Activated T-helper 1 cell treated with anti-CD3 and anti-CD28 coated beads, Interleukin-12 subunit alpha, Interleukin-12 subunit beta, Interleukin-2, Interleukin-4 antibody, amounts not matched to agents 30 ng/mL and 10 ng/mL and 1 ng/mL, durations not matched to agents 14 hours and 24 hours and 36 hours (primary cell): Measurements from ENCODE around the gene C21orf58. TPM values are rescaled to one million over a fixed set of nuclear protein-coding genes. Genes with fewer than 3 reads are reported as not detected.

ENCODE experiments used
- DNase-seq: peaks from one replicate; pipeline ENCODE4 v3.0.0; 2021; ENCODE audit warnings: low spot score
- H3K27ac Mint-ChIP-seq: one replicate; pipeline ENCODE4 v1.8.0; 2021; ENCODE audit warnings: mild to moderate bottlenecking, mixed read lengths
- H3K27me3 Mint-ChIP-seq: one replicate; pipeline ENCODE4 v1.8.0; 2022; ENCODE audit warnings: mild to moderate bottlenecking, moderate library complexity, mixed read lengths; ENCODE audit not compliant: insufficient read depth
- H3K36me3 Mint-ChIP-seq: one replicate; pipeline ENCODE4 v1.8.0; 2021; ENCODE audit warnings: low read depth, mixed read lengths
- H3K4me1 Mint-ChIP-seq: one replicate; pipeline ENCODE4 v1.8.0; 2021; ENCODE audit warnings: low read depth, mixed read lengths
- H3K4me3 Mint-ChIP-seq: one replicate; pipeline ENCODE4 v1.8.0; 2021; ENCODE audit warnings: mild to moderate bottlenecking, moderate library complexity, mixed read lengths
- H3K9me3 Mint-ChIP-seq: one replicate; pipeline ENCODE4 v1.8.0; 2021; ENCODE audit warnings: mixed read lengths
- intact Hi-C: fragments of 100-400 bp; cut with micrococcal nuclease; formaldehyde crosslinking; loops from one replicate; pipeline ENCODE4 v1.15.1; 2024
- total RNA-seq: library from RNA; stranded (reverse); gene quantifications from 2 replicates; pipeline ENCODE4 v1.2.3, GENCODE V29; 2022

C21orf58 gene
- total RNA-seq, 1 donor from 2014 or later: 26.9 TPM

DNA sequence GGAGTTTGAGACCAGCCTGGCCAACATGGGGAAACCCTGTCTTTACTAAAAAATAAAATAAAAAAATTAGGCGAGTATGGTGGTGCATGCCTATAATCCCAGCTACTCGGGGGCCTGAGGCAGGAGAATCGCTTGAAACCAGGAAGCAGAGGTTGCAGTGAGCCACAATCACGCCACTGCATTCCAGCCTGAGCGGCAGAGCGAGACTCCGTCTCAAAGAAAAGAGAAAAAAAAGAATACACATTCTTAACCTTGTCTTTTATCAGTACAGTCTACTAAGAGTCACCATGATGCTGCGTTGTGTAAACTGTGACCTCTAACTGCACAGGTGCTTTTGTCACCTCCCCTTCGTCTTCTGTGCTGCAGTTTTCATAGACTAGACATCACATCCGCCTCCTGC lies 37.5 kb upstream of the C21orf58 start:
- H3K4me1 Mint-ChIP-seq: no peaks in the 10 kb centered on the region
- no peak overlapping the region for H3K4me3 Mint-ChIP-seq
- no peaks in the 10 kb centered on the region for H3K27me3 Mint-ChIP-seq
- DNase-seq: no peak
- intact Hi-C loops: no loop called here
- H3K36me3 Mint-ChIP-seq: peaks cover 31% of the 10 kb centered on the region
- no peaks in the 10 kb centered on the region for H3K9me3 Mint-ChIP-seq
- no peak overlapping the region for H3K27ac Mint-ChIP-seq

DNA sequence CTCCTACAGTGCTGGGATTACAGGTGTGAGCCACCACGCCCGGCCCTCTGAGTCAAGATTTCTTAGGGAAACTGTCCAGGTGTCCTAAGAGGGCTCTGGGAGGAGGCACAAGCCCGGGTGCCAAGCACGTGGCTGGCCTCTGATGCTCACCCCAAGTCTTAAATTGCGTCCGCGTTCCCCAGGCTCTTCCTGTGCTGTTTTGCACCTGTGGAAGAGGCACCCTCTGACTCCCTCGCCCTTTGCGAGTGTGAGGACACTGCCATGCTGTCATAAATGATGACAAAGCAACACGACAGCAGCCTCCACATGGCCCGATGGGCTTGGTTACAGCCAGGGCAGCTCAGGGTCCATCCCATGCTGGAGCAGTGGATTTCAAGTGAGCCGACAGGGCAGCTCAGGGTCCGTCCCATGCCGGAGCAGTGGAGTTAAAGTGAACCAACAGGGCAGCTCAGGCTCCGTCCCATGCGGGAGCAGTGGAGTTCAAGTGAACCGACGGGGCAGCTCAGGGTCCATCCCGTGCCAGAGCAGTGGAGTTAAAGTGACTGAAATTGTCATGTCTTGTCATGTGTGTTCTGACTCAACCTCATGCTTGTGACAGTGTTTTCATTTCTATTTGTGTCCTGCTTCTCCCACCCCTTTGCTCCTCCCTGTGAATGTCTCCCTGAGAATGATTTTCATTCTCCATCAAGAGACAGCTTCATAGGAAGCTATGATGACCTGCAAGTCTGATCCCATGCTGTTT lies 34.2 kb upstream of the C21orf58 start:
- intact Hi-C loops: no loop called here
- Mint-ChIP-seq H3K27me3 (no peaks in the 10 kb centered on the region), H3K4me3 (no peak overlapping the region), H3K27ac (no peak overlapping the region), H3K36me3 (peaks cover 23% of the 10 kb centered on the region), H3K4me1 (no peaks in the 10 kb centered on the region), H3K9me3 (no peaks in the 10 kb centered on the region)
- no peak for DNase-seq

DNA sequence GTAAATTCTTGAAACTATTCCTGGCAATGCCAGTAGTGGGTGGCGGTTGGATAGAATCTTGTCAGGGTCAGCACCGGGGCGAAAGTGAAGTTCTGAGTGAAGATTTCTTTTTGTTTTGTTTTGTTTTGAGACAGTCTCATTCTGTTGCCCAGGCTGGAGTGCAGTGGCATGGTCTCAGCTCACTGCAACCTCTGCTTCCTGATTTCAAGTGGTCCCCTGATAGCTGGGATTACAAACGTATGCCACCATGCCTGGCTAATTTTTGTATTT lies 33.6 kb upstream of the C21orf58 start:
- Mint-ChIP-seq H3K27ac (no peak overlapping the region), H3K4me3 (no peak overlapping the region), H3K36me3 (peaks cover 23% of the 10 kb centered on the region), H3K27me3 (no peaks in the 10 kb centered on the region), H3K9me3 (no peaks in the 10 kb centered on the region), H3K4me1 (no peaks in the 10 kb centered on the region)
- intact Hi-C loops: no loop called here
- DNase-seq: no peak

DNA sequence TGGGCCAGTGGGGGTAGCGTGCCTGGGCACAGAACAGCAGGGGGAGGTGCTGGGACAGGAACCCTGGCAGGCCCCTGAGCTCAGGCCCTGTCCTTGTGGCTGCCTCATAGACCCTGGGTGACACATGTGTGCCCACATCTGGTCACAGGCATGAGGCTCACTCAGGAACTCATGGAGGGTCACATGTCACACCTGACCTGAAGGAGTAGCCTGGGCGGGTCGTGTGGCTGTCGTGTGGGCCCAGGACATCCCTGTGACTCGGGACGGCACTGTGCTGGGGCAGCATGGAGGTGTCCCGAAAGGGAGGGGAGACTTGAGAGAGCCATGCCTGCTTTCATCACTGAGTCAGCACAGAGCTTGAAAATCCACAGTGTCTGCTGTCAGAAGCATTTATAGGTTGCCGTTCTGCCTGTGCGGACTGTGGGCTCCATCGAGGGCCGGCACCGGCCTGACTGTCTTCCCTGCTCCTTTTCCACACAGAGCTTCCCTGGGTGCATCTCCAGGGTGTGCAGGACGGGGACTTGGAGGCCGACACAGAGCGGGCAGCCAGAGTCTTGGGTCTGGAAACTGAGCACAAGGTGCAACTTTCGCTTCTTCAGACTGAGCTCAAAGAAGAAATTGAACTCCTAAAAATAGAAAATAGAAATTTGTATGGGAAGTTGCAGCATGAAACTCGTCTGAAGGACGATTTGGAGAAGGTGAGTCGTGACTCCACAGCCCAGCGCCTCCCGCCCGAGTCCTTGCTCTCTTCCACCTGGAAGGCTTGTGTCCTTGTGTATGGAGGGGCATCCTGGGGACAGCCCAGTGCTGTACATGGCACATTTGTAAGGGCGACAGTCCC lies 33.0 kb upstream of the C21orf58 start:
- Mint-ChIP-seq H3K4me1 (no peaks in the 10 kb centered on the region), H3K4me3 (no peak overlapping the region), H3K27ac (no peak overlapping the region), H3K27me3 (no peaks in the 10 kb centered on the region), H3K9me3 (no peaks in the 10 kb centered on the region), H3K36me3 (peaks cover 21% of the 10 kb centered on the region)
- intact Hi-C loops: no loop called here
- DNase-seq: no peak

DNA sequence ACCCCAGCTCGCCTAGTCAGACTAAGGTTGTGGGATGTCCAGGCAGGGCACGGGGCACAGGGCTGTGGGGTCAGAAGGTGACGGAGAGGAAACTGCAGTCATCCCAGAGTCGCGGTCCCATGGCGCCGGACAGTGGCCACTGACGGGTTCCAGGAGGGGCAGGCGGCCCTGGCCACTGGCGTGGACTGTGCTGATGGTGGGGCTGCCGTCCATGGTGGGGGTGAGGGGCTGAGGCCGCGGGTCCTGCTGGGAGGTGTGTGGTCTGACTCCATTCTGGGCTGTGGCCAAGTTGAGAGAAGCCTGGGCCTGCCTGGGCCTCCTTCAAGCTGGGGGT lies 32.3 kb upstream of the C21orf58 start:
- no peak overlapping the region for H3K4me3 Mint-ChIP-seq
- intact Hi-C loops: no loop called here
- H3K27me3 Mint-ChIP-seq: no peaks in the 10 kb centered on the region
- no peak for DNase-seq
- no peak overlapping the region for H3K27ac Mint-ChIP-seq
- H3K4me1 Mint-ChIP-seq: no peaks in the 10 kb centered on the region
- no peaks in the 10 kb centered on the region for H3K9me3 Mint-ChIP-seq
- H3K36me3 Mint-ChIP-seq: peaks cover 22% of the 10 kb centered on the region

DNA sequence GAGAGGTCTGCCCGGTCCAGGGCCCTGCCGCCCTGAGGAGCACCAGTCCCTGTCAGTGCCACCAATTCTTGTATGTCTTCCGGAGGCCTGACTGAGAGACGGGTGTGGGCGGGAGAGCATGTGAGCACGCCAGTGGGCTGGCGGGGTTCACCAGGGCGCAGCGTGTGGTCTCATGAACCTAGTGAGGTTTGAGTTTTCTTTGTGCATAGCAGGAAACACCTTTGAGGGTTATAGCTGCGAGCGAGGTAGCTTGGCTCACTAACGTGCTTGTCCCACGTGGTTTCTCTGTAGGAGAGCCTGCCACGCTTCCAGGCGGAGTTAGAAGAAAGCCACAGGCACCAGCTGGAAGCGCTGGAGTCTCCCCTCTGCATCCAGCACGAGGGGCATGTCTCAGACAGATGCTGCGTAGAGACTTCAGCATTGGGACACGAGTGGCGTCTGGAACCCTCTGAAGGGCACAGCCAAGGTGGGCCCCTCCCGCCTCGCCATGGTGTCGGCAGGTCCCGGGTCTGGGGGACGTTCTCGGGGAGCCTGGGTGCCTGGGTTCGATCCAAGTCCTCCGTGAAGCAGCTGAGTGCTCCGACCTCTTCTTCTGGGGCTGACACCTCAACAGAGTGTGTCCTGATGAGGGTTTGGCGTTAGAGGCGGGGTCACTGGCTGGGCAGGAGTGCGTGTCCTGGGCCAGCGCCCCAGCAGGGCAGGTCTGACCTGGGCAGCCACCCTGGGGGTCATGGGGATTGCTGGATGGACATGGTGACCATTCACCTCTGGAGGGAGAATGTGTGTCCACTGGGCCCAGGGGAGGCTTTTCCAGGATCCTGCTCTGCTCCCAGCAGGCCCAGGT lies 31.7 kb upstream of the C21orf58 start:
- Mint-ChIP-seq H3K4me1 (no peaks in the 10 kb centered on the region), H3K4me3 (no peak overlapping the region), H3K9me3 (no peaks in the 10 kb centered on the region), H3K36me3 (peaks cover 21% of the 10 kb centered on the region), H3K27me3 (no peaks in the 10 kb centered on the region), H3K27ac (no peak overlapping the region)
- no peak for DNase-seq
- intact Hi-C loops: no loop called here

DNA sequence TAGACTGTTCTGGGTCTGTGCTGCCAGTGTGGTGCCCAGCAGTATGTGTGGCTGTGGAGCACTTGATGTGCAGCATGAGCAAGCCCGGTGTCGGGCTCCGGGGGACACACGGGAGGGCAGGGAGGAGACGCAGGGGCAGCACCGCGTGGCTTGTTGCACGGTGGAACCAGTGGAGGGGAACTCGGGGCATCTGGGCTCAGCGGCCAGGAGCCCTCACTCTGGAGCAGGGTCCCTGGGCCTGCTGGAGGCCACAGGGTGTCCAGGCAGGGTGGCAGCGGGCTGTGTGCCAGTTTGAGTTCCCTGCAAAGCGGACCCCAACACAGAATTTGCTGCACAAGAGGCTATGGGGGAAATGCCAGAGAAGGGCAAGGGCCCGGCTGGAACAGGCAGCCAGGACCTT lies 30.8 kb upstream of the C21orf58 start:
- Mint-ChIP-seq H3K4me3 (no peak overlapping the region), H3K4me1 (no peaks in the 10 kb centered on the region), H3K36me3 (peaks cover 23% of the 10 kb centered on the region), H3K27me3 (no peaks in the 10 kb centered on the region), H3K9me3 (no peaks in the 10 kb centered on the region), H3K27ac (no peak overlapping the region)
- no peak for DNase-seq
- intact Hi-C loops: no loop called here

DNA sequence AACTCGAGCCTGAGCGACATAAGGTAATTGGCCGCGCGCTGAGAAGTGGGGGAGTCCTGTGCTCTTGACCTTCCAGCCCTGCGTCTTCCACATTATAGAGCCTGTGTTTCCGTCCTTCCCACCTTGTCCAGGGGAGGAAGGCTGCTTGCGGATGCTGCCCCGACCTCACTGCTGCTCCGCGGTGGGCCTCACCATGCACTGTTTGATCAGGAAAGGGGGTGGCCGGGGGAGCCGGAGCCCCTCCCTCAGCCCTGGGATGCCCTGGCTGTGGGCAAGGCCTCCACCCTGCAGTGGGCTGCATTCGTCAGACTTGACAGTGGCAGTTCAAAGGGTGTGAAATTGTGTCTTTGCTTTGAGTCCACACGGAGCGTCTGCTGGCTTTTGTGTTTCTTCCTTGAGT lies 30.4 kb upstream of the C21orf58 start:
- Mint-ChIP-seq H3K9me3 (no peaks in the 10 kb centered on the region), H3K4me3 (no peak overlapping the region), H3K4me1 (no peaks in the 10 kb centered on the region), H3K27me3 (no peaks in the 10 kb centered on the region), H3K27ac (no peak overlapping the region), H3K36me3 (peaks cover 27% of the 10 kb centered on the region)
- DNase-seq: no peak
- intact Hi-C loops: no loop called here

DNA sequence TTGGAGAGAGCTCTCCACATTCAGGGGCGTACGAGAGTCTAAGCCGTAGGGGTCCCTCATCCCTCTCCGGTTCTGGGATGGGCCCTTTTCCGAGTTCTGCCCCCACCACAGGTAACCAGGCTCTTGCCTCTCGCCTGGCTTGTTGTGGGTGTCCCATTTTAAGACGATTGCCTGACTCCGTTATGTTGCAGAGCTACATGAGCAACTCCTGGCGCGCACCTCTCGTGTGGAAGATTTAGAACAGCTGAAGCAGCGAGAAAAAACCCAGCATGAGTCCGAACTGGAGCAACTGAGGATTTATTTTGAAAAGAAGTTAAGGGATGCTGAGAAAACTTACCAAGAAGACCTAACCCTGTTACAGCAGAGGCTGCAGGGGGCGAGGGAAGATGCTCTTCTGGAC lies 29.2 kb upstream of the C21orf58 start:
- Mint-ChIP-seq H3K4me1 (no peaks in the 10 kb centered on the region), H3K27ac (no peak overlapping the region), H3K27me3 (no peaks in the 10 kb centered on the region), H3K4me3 (no peak overlapping the region), H3K36me3 (peaks cover 28% of the 10 kb centered on the region), H3K9me3 (no peaks in the 10 kb centered on the region)
- intact Hi-C loops: no loop called here
- DNase-seq: no peak

DNA sequence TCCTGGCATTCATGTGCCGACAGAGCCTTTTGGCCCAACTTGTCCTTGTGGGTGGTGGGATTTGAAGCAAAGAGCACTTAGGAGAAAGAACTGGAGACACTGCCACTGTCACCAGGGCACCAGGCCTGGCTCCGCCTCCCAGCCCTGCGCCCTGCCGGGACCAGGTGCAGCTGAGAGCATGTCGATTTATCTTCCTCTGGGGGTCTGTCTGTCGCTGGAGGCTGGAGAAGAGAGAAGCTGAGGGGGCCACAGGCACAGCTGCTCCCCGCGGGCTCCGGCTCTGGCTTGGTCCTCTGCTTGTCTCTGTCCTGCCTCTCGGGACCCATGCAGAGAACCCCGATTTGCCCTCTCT lies 28.5 kb upstream of the C21orf58 start:
- Mint-ChIP-seq H3K27me3 (no peaks in the 10 kb centered on the region), H3K9me3 (no peaks in the 10 kb centered on the region)

DNA sequence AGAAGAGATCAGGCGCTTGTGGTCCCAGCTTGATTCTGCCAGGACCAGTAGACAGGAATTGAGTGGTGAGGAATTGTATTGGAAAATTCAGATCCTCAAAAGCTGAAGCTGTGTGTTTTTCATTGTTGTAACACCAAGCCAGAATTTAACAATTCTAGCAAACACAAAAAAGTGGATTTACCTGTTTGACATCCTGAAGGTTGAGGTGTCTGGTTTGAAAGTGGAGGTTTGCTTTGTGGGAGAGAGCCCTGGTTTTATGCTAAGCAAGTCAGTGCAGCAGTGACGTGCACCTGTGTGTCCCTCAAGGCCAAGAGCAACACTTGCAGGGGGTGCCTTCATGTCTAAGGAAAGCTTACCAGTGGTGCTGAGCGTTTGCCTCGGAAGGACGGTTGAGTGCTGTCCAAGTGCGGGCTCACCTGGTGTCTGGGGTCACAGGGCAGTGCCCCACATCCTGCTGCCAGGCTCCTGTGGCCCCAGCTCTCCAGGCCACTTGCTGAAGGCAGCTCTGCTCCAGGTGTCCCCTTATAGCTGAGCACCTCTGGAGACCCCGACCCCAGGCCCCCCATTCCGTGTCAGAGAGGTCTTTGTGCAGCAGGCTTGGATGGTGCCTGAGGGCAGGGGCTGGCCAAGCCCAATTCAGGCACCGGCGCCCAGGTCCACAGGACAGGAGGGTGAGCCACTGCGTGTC lies 27.9 kb upstream of the C21orf58 start:
- Mint-ChIP-seq H3K4me3 (no peak overlapping the region), H3K9me3 (no peaks in the 10 kb centered on the region), H3K36me3 (peaks cover 23% of the 10 kb centered on the region), H3K27me3 (no peaks in the 10 kb centered on the region), H3K27ac (no peak overlapping the region), H3K4me1 (no peaks in the 10 kb centered on the region)
- intact Hi-C loops: no loop called here
- no peak for DNase-seq

More for the DNA sequence above, 28.5 kb upstream of the C21orf58 start:
- intact Hi-C loops: no loop called here
- Mint-ChIP-seq H3K4me1 (no peaks in the 10 kb centered on the region), H3K27ac (no peak overlapping the region), H3K36me3 (peaks cover 24% of the 10 kb centered on the region), H3K4me3 (no peak overlapping the region)
- no peak for DNase-seq

DNA sequence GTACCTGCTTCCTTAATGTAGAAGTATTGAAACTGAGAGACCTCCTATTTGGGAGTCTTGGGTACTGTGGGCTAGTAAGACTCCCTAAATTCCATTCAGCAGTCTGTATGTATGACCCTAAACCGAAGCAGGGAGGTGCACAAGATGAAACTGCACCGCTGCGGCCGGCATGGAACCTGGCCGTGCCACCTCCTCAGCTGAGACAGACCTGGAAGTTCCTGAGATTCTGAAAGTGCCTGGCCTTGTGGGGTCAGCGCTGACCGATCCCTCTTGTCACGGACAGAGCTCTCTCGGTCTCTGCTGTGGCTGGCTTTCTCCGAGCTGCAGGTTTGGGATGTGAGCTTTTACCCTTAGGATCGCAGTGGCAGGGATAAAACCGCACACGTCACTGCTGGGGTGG lies 27.3 kb upstream of the C21orf58 start:
- Mint-ChIP-seq H3K4me1 (no peaks in the 10 kb centered on the region), H3K9me3 (no peaks in the 10 kb centered on the region), H3K36me3 (peaks cover 23% of the 10 kb centered on the region), H3K4me3 (no peak overlapping the region), H3K27me3 (no peaks in the 10 kb centered on the region), H3K27ac (no peak overlapping the region)
- DNase-seq: no peak
- intact Hi-C loops: no loop called here

DNA sequence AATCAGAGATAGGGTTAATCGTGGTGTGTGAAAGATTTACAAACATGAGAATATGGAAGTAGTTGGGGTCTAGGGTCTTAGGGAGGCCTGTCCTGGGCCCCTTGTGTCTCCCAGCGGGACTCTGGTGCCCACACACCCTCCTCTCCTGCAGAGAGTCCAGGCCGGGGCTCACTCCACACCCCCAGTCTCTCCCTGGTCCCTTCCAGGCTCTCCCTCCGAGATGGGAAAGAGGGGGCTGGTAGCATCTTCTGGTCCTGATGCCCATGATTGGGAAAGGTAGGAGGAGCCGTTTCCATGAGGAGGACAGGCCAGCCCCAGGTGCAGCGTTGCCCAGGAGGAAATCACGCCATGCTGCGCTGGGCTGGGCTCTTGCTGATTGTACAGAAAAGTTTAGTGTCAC lies 26.9 kb upstream of the C21orf58 start:
- Mint-ChIP-seq H3K36me3 (peaks cover 26% of the 10 kb centered on the region), H3K9me3 (no peaks in the 10 kb centered on the region), H3K4me3 (no peak overlapping the region), H3K27ac (no peak overlapping the region), H3K4me1 (no peaks in the 10 kb centered on the region), H3K27me3 (no peaks in the 10 kb centered on the region)
- intact Hi-C loops: no loop called here
- no peak for DNase-seq
